Liver (tissue), 9 donors: ENCODE data around the gene ADGRV1. TPM values are rescaled to one million over a fixed set of nuclear protein-coding genes. Genes with fewer than 3 reads are reported as not detected.
"Not testable (repeated sequence)": the region's sequence is repeated elsewhere in the genome, so short reads cannot be mapped to it uniquely, and the experiment has no call there.

Experiments used
- DNase-seq: peaks from one replicate; pipeline ENCODE4 v3.0.0-alpha.2; 2017; ENCODE audit warnings: low spot score
- H3K27ac ChIP-seq, 2 donors: one replicate each; pipeline ENCODE4 v1.7.0; 2013; ENCODE audit warnings: inconsistent platforms in 2 of 2, low read length in 2 of 2, control low read depth in 1 of 2, low read depth in 1 of 2, mild to moderate bottlenecking in 1 of 2
- H3K27me3 ChIP-seq, 4 donors: one replicate each; pipeline versions ENCODE4 v1.6.1 to v1.7.0; 2013; ENCODE audit warnings: low read length in 3 of 4, inconsistent platforms in 1 of 4, mild to moderate bottlenecking in 1 of 4, moderate library complexity in 1 of 4; ENCODE audit not compliant: control insufficient read depth in 4 of 4, insufficient read depth in 4 of 4
- H3K36me3 ChIP-seq, 4 donors: one replicate each; pipeline versions ENCODE4 v1.6.1 to v1.7.0; 2013; ENCODE audit warnings: low read length in 3 of 4, mild to moderate bottlenecking in 3 of 4, low read depth in 1 of 4, moderate library complexity in 1 of 4; ENCODE audit not compliant: control insufficient read depth in 4 of 4, insufficient read depth in 3 of 4
- H3K4me1 ChIP-seq, 4 donors: one replicate each; pipeline versions ENCODE4 v1.6.1 to v1.7.0; 2013; ENCODE audit warnings: low read length in 3 of 4, mild to moderate bottlenecking in 3 of 4, moderate library complexity in 1 of 4; ENCODE audit not compliant: control insufficient read depth in 4 of 4, insufficient read depth in 4 of 4
- H3K4me3 ChIP-seq, 3 donors: one replicate each; pipeline versions ENCODE4 v1.6.1 to v1.7.0; 2013; ENCODE audit warnings: low read length in 3 of 3, control low read depth in 1 of 3, low read depth in 1 of 3, mild to moderate bottlenecking in 1 of 3
- H3K9ac ChIP-seq, 2 donors: one replicate each; pipeline ENCODE4 v1.7.0; 2013; ENCODE audit warnings: low read length in 2 of 2, mild to moderate bottlenecking in 2 of 2, moderate library complexity in 2 of 2, control low read depth in 1 of 2, low read depth in 1 of 2
- H3K9me3 ChIP-seq, 4 donors: one replicate each; pipeline versions ENCODE4 v1.6.1 to v1.7.0; 2013; ENCODE audit warnings: low read length in 3 of 4; ENCODE audit not compliant: control insufficient read depth in 4 of 4
- EGR1 ChIP-seq, 2 donors: IDR thresholded peaks; 2 replicates each; pipeline ENCODE4 v1.6.1; 2016 to 2018; ENCODE audit warnings: antibody characterized with exemption in 2 of 2, low read depth in 2 of 2
- FOXA1 ChIP-seq: IDR thresholded peaks from 2 replicates; pipeline ENCODE4 v1.6.1; 2016; ENCODE audit warnings: antibody characterized with exemption
- FOXA2 ChIP-seq: IDR thresholded peaks from 2 replicates; pipeline ENCODE4 v1.6.1; 2016; ENCODE audit warnings: antibody characterized with exemption
- GABPA ChIP-seq, 2 donors: IDR thresholded peaks in 1 of 2; conservative IDR thresholded peaks in 1 of 2; 2 replicates each; pipeline ENCODE4 v1.6.1; 2016; ENCODE audit warnings: antibody characterized with exemption in 2 of 2, mild to moderate bottlenecking in 1 of 2, moderate library complexity in 1 of 2
- HNF4A ChIP-seq, 2 donors: conservative IDR thresholded peaks; 2 replicates each; pipeline ENCODE4 v1.6.1; 2016; ENCODE audit warnings: antibody characterized with exemption in 2 of 2, mild to moderate bottlenecking in 2 of 2
- HNF4G ChIP-seq: IDR thresholded peaks from 2 replicates; pipeline ENCODE4 v1.6.1; 2016; ENCODE audit warnings: antibody characterized with exemption
- JUND ChIP-seq, 2 donors: IDR thresholded peaks; 2 replicates each; pipeline ENCODE4 v1.6.1; 2016; ENCODE audit warnings: antibody characterized with exemption in 2 of 2
- NR2F2 ChIP-seq: IDR thresholded peaks from 2 replicates; pipeline ENCODE4 v1.6.1; 2016; ENCODE audit warnings: antibody characterized with exemption
- REST ChIP-seq: IDR thresholded peaks from 2 replicates; pipeline ENCODE4 v1.6.1; 2016; ENCODE audit warnings: antibody characterized with exemption, mild to moderate bottlenecking
- RXRA ChIP-seq, 2 donors: IDR thresholded peaks; 2 replicates each; pipeline ENCODE4 v1.6.1; 2017 to 2018; ENCODE audit warnings: antibody characterized with exemption in 2 of 2, mild to moderate bottlenecking in 1 of 2
- SP1 ChIP-seq: IDR thresholded peaks from 2 replicates; pipeline ENCODE4 v1.6.1; 2018; ENCODE audit warnings: antibody characterized with exemption, mild to moderate bottlenecking
- TAF1 ChIP-seq: conservative IDR thresholded peaks from 2 replicates; pipeline ENCODE4 v1.6.1; 2016; ENCODE audit warnings: antibody characterized with exemption, mild to moderate bottlenecking
- YY1 ChIP-seq: IDR thresholded peaks from 2 replicates; pipeline ENCODE4 v1.6.1; 2016; ENCODE audit warnings: antibody characterized with exemption, mild to moderate bottlenecking
- ZBTB33 ChIP-seq: IDR thresholded peaks from 2 replicates; pipeline ENCODE4 v1.6.1; 2016; ENCODE audit warnings: antibody characterized with exemption
- WGBS: extraction: QIAGEN DNeasy Blood & Tissue Kit; methylation state at CpG from one replicate; pipeline ENCODE4 v1.1.7; 2013; 5-methylcytosine and 5-hydroxymethylcytosine counted together
- polyA plus RNA-seq, 2 donors: library from polyadenylated mRNA; stranded (reverse) in 1 of 2; unstranded in 1 of 2; fragments of 200-250 nt in 1 of 2; fragments of >200 nt in 1 of 2; fragmentation: Nextera tagmentation in 1 of 2; extraction: Ambion mirVana in 1 of 2; gene quantifications; one replicate each; pipeline versions ENCODE4 v1.2.1 to v1.2.3, GENCODE V29; 2013 to 2015
- total RNA-seq, 2 donors: library from RNA; depleted of rRNA; stranded (reverse); fragments of >200 nt; gene quantifications; one replicate each; pipeline ENCODE4 v1.2.3, GENCODE V29; 2014
- TF ChIP-seq, protein P1 (sequence below): fragments of 150-350 bp; IDR thresholded peaks from 2 replicates; pipeline ENCODE4 v1.5.1; 2017; ENCODE audit warnings: improper control_type of control experiment, low read depth, low read length; ENCODE audit not compliant: missing input control
- TF ChIP-seq, protein P2 (sequence below): IDR thresholded peaks from 2 replicates; pipeline ENCODE4 v1.6.1; 2016; ENCODE audit warnings: antibody characterized with exemption
- TF ChIP-seq, protein P3 (sequence below): IDR thresholded peaks from 2 replicates; pipeline ENCODE4 v1.6.1; 2016; ENCODE audit warnings: antibody characterized with exemption
- donor health status: healthy.
- donor health status: healthy.
- donor health status: healthy.
- donor health status: healthy.
- donor health status: healthy.

Gene ADGRV1
- total and polyA plus RNA-seq, 4 donors = 5.1 to 15.5 (median 9.6) TPM

DNA sequence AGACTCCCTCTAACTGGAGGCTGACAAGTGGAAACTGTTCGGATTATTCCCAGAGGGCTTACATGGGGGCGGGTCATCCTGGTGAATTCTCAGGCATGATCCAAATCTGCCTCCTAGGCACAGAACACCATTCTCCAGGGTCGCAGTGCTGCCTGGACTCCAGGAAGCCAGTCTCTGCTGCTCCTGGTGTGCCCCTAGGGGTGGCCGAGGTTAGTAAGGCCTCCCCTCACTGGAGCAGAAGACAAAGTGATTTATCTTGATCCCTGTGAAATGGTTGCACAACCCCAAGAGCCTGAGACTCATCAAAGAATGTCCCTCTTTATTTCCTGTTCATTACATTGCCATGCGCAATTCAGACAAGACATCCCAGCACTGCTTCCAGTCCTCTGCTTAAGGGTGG, 17.1 kb downstream of the ADGRV1 start:
- Histone ChIP-seq H3K27ac (no peak overlapping the region), H3K27me3 (peaks cover 0 to 5% (median 1%) of the 10 kb centered on the region in 4 donors), H3K9ac (no peak overlapping the region), H3K36me3 (no peaks in the 10 kb centered on the region), H3K4me1 (no peaks in the 10 kb centered on the region), H3K4me3 (no peak overlapping the region), H3K9me3 (peaks cover 0 to 3% (median 0%) of the 10 kb centered on the region in 4 donors)
- 87% methylated on average over 5 of the region's 5 CpGs for WGBS
- no peak for DNase-seq
- TF ChIP-seq, protein P1, sequence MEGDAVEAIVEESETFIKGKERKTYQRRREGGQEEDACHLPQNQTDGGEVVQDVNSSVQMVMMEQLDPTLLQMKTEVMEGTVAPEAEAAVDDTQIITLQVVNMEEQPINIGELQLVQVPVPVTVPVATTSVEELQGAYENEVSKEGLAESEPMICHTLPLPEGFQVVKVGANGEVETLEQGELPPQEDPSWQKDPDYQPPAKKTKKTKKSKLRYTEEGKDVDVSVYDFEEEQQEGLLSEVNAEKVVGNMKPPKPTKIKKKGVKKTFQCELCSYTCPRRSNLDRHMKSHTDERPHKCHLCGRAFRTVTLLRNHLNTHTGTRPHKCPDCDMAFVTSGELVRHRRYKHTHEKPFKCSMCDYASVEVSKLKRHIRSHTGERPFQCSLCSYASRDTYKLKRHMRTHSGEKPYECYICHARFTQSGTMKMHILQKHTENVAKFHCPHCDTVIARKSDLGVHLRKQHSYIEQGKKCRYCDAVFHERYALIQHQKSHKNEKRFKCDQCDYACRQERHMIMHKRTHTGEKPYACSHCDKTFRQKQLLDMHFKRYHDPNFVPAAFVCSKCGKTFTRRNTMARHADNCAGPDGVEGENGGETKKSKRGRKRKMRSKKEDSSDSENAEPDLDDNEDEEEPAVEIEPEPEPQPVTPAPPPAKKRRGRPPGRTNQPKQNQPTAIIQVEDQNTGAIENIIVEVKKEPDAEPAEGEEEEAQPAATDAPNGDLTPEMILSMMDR = no peak
- TF ChIP-seq SP1 (no peak), REST (no peak), FOXA2 (no peak), JUND (IDR thresholded peaks at IDR 0.05) (no peak), HNF4A (conservative IDR thresholded peaks at IDR 0.05) (no peak), HNF4G (no peak), TAF1 (no peak), RXRA (IDR thresholded peaks at IDR 0.05) (no peak), FOXA1 (no peak), NR2F2 (no peak), ZBTB33 (no peak), YY1 (no peak), EGR1 (IDR thresholded peaks at IDR 0.05; ENCODE audit: low read depth in 2 of 2) (no peak), GABPA (IDR thresholded peaks at IDR 0.05 in 1 of 2, conservative IDR thresholded peaks at IDR 0.05 in 1 of 2) (no peak)
- TF ChIP-seq, protein P2, sequence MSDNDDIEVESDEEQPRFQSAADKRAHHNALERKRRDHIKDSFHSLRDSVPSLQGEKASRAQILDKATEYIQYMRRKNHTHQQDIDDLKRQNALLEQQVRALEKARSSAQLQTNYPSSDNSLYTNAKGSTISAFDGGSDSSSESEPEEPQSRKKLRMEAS = no peak
- TF ChIP-seq, protein P3, sequence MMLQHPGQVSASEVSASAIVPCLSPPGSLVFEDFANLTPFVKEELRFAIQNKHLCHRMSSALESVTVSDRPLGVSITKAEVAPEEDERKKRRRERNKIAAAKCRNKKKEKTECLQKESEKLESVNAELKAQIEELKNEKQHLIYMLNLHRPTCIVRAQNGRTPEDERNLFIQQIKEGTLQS = no peak

- not testable (repeated sequence) for H3K9me3 ChIP-seq, DNase-seq, H3K9ac ChIP-seq, H3K4me1 ChIP-seq, H3K36me3 ChIP-seq, H3K27ac ChIP-seq, H3K4me3 ChIP-seq, H3K27me3 ChIP-seq
- 85% methylated on average over 3 of the region's 3 CpGs for WGBS
Measured at GRCh38 chr5:90576566-90576965, 18.0 kb downstream of the ADGRV1 start.

GRCh38 chr5:90579905-90580304, 21.3 kb downstream of the ADGRV1 start:
- H3K36me3 ChIP-seq, H3K9ac ChIP-seq, H3K4me3 ChIP-seq, DNase-seq, H3K27me3 ChIP-seq, H3K4me1 ChIP-seq, H3K27ac ChIP-seq, H3K9me3 ChIP-seq: not testable (repeated sequence)
- 81% methylated on average over 2 of the region's 2 CpGs for WGBS
